GM23338 (cell line): Measurements from ENCODE around the gene PSMG2.

Experiments used
- CREB1 ChIP-seq: fragments of 250-450 bp; sonication (Bioruptor Pico); IDR thresholded peaks from 2 replicates; pipeline ENCODE4 v1.5.0; 2020; ENCODE audit warnings: low read depth, mild to moderate bottlenecking, moderate library complexity
- CTCF ChIP-seq, 2 experiments: fragments of 200-600 bp in 1 of 2; sonication (generic) in 1 of 2; conservative IDR thresholded peaks; 2 replicates each; pipeline versions ENCODE4 v1.5.1 to v1.6.1; 2016 to 2017; ENCODE audit warnings: antibody characterized with exemption in 2 of 2, low read depth in 2 of 2, mild to moderate bottlenecking in 2 of 2, moderate library complexity in 1 of 2
- EZH2 ChIP-seq: fragments of 200-600 bp; sonication (generic); IDR thresholded peaks from one replicate; pipeline ENCODE4 v1.8.0; 2017; ENCODE audit warnings: antibody characterized with exemption, mild to moderate bottlenecking, low read depth; ENCODE audit not compliant: unreplicated experiment
- EZH2phosphoT487 ChIP-seq: fragments of 200-600 bp; sonication (generic); IDR thresholded peaks from one replicate; pipeline ENCODE4 v1.8.1; 2018; ENCODE audit warnings: antibody characterized with exemption; ENCODE audit not compliant: unreplicated experiment
- JUNB ChIP-seq: IDR thresholded peaks from one replicate; pipeline ENCODE4 v1.6.1; 2016; ENCODE audit warnings: antibody characterized with exemption; ENCODE audit not compliant: unreplicated experiment
- NANOG ChIP-seq: IDR thresholded peaks from 2 replicates; pipeline ENCODE4 v1.6.1; 2016; ENCODE audit warnings: antibody characterized with exemption, borderline replicate concordance
- POLR2AphosphoS5 ChIP-seq: IDR thresholded peaks from 2 replicates; pipeline ENCODE4 v1.6.1; 2016; ENCODE audit warnings: antibody characterized with exemption, low read depth
- REST ChIP-seq: IDR thresholded peaks from one replicate; pipeline ENCODE4 v1.6.1; 2018; ENCODE audit warnings: antibody characterized with exemption; ENCODE audit not compliant: unreplicated experiment
- STAT1 ChIP-seq: IDR thresholded peaks from one replicate; pipeline ENCODE4 v1.6.1; 2016; ENCODE audit warnings: antibody characterized with exemption; ENCODE audit not compliant: unreplicated experiment
- ZNF114 ChIP-seq: fragments of 250-450 bp; sonication (Bioruptor Pico); IDR thresholded peaks from 2 replicates; pipeline ENCODE4 v1.5.0; 2020; ENCODE audit warnings: mild to moderate bottlenecking, moderate library complexity
- ZNF331 ChIP-seq: fragments of 250-450 bp; sonication (Bioruptor Pico); IDR thresholded peaks from 2 replicates; pipeline ENCODE4 v1.5.0; 2020; ENCODE audit warnings: low read depth, mild to moderate bottlenecking, moderate library complexity
- TF ChIP-seq, protein P1 (sequence below): IDR thresholded peaks from 2 replicates; pipeline ENCODE4 v1.6.1; 2016; ENCODE audit warnings: antibody characterized with exemption
- TF ChIP-seq, protein P2 (sequence below): fragments of 250-450 bp; sonication (Bioruptor Pico); IDR thresholded peaks from 2 replicates; pipeline ENCODE4 v1.5.0; 2020; ENCODE audit warnings: mild to moderate bottlenecking, moderate library complexity

- TF ChIP-seq NANOG (no peak), CTCF (conservative IDR thresholded peaks at IDR 0.05; ENCODE audit: low read depth in 2 of 2) (no peak), EZH2 (no peak), EZH2phosphoT487 (no peak), POLR2AphosphoS5 (no peak), REST (no peak), CREB1 (CRISPR knock-in tag) (no peak), JUNB (no peak), STAT1 (no peak), ZNF114 (CRISPR knock-in tag) (no peak), ZNF331 (CRISPR knock-in tag) (no peak)
- TF ChIP-seq, protein P1, sequence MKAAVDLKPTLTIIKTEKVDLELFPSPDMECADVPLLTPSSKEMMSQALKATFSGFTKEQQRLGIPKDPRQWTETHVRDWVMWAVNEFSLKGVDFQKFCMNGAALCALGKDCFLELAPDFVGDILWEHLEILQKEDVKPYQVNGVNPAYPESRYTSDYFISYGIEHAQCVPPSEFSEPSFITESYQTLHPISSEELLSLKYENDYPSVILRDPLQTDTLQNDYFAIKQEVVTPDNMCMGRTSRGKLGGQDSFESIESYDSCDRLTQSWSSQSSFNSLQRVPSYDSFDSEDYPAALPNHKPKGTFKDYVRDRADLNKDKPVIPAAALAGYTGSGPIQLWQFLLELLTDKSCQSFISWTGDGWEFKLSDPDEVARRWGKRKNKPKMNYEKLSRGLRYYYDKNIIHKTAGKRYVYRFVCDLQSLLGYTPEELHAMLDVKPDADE: no peak
- TF ChIP-seq, protein P2, sequence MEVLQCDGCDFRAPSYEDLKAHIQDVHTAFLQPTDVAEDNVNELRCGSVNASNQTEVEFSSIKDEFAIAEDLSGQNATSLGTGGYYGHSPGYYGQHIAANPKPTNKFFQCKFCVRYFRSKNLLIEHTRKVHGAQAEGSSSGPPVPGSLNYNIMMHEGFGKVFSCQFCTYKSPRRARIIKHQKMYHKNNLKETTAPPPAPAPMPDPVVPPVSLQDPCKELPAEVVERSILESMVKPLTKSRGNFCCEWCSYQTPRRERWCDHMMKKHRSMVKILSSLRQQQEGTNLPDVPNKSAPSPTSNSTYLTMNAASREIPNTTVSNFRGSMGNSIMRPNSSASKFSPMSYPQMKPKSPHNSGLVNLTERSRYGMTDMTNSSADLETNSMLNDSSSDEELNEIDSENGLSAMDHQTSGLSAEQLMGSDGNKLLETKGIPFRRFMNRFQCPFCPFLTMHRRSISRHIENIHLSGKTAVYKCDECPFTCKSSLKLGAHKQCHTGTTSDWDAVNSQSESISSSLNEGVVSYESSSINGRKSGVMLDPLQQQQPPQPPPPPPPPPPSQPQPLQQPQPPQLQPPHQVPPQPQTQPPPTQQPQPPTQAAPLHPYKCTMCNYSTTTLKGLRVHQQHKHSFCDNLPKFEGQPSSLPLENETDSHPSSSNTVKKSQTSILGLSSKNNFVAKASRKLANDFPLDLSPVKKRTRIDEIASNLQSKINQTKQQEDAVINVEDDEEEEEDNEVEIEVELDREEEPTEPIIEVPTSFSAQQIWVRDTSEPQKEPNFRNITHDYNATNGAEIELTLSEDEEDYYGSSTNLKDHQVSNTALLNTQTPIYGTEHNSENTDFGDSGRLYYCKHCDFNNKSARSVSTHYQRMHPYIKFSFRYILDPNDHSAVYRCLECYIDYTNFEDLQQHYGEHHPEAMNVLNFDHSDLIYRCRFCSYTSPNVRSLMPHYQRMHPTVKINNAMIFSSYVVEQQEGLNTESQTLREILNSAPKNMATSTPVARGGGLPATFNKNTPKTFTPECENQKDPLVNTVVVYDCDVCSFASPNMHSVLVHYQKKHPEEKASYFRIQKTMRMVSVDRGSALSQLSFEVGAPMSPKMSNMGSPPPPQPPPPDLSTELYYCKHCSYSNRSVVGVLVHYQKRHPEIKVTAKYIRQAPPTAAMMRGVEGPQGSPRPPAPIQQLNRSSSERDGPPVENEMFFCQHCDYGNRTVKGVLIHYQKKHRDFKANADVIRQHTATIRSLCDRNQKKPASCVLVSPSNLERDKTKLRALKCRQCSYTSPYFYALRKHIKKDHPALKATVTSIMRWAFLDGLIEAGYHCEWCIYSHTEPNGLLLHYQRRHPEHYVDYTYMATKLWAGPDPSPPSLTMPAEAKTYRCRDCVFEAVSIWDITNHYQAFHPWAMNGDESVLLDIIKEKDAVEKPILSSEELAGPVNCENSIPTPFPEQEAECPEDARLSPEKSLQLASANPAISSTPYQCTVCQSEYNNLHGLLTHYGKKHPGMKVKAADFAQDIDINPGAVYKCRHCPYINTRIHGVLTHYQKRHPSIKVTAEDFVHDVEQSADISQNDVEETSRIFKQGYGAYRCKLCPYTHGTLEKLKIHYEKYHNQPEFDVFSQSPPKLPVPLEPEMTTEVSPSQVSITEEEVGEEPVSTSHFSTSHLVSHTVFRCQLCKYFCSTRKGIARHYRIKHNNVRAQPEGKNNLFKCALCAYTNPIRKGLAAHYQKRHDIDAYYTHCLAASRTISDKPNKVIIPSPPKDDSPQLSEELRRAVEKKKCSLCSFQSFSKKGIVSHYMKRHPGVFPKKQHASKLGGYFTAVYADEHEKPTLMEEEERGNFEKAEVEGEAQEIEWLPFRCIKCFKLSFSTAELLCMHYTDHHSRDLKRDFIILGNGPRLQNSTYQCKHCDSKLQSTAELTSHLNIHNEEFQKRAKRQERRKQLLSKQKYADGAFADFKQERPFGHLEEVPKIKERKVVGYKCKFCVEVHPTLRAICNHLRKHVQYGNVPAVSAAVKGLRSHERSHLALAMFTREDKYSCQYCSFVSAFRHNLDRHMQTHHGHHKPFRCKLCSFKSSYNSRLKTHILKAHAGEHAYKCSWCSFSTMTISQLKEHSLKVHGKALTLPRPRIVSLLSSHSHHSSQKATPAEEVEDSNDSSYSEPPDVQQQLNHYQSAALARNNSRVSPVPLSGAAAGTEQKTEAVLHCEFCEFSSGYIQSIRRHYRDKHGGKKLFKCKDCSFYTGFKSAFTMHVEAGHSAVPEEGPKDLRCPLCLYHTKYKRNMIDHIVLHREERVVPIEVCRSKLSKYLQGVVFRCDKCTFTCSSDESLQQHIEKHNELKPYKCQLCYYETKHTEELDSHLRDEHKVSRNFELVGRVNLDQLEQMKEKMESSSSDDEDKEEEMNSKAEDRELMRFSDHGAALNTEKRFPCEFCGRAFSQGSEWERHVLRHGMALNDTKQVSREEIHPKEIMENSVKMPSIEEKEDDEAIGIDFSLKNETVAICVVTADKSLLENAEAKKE (CRISPR knock-in tag): no peak
Observed at GRCh38 chr18:12751503-12751884, 48.7 kb downstream of the PSMG2 start.
